Neuron (in vitro differentiated cells): ENCODE data around the gene FBXO40.
A peak's percentile ranks its signal among the peaks of the same experiment; 100 is the strongest.

Experiments
- H2AFZ ChIP-seq: one replicate; pipeline ENCODE4 v1.6.1; 2013; ENCODE audit warnings: low read depth, mild to moderate bottlenecking, inconsistent platforms, low read length, moderate library complexity
- H3K27me3 ChIP-seq: one replicate; pipeline ENCODE4 v1.6.1; 2013; ENCODE audit warnings: low read length; ENCODE audit not compliant: insufficient read depth
- H3K36me3 ChIP-seq: one replicate; pipeline ENCODE4 v1.6.1; 2013; ENCODE audit warnings: low read length; ENCODE audit not compliant: insufficient read depth
- H3K4me1 ChIP-seq: one replicate; pipeline ENCODE4 v1.6.1; 2013; ENCODE audit warnings: low read length; ENCODE audit not compliant: insufficient read depth
- H3K4me3 ChIP-seq: 2 replicates; pipeline ENCODE4 v1.5.1; 2013; ENCODE audit warnings: mild to moderate bottlenecking, low read length, moderate library complexity
- H3K9me3 ChIP-seq: one replicate; pipeline ENCODE4 v1.6.1; 2013; ENCODE audit warnings: low read length

The FBXO40 gene

DNA sequence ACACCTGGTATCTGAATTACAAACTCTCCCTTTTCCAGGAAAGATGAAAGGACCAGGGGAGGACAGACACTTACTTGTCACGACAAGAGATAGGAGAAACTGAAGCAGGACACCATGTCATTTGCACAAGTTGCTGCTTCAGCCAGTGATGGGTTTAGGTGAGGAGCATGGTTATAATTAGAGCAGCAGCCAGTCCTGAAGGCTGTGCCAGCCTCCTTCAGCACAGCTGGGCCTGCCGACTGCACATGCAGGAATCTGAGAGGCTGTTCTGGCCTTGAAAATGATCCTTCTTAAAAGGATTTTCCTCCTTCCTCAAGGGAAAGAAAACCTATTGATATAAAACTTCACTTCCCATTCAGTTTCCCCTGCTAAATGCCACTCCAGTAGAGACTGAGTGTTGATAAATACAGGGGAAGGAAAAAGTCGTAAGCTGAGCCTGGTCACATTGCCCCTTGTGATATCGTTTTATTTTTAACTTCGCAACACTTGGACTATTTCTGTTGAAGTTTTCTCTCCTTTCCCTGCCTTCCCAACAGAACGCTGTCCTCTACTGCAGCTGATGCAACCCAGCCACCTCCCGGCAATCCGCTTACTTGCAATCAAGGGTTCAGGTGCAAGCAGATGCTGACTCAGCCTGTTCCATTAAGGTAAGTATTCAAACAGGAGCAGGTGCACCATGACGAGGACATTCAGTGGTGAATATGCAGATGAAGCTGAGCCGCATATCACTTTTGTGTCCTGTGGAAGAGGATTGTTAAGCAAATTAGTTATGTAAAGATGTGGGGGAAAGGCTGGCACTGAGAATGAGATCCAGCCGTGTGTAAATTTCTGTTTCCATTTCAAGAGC, at the start of gene FBXO40:
Gene FBXO40 (plus strand): TSS at position 524 of the 847 bp plus-strand sequence. CDS start 27,197 bp downstream, outside the sequence.
- Histone ChIP-seq H3K27me3 (peaks cover 13% of the 10 kb centered on the region), H3K36me3 (no peaks in the 10 kb centered on the region), H3K4me3 (no peak within 1 kb of the TSS), H3K9me3 (no peaks in the 10 kb centered on the region), H2AFZ (no peak within 1 kb of the TSS), H3K4me1 (peaks cover 3% of the 10 kb centered on the region)

DNA sequence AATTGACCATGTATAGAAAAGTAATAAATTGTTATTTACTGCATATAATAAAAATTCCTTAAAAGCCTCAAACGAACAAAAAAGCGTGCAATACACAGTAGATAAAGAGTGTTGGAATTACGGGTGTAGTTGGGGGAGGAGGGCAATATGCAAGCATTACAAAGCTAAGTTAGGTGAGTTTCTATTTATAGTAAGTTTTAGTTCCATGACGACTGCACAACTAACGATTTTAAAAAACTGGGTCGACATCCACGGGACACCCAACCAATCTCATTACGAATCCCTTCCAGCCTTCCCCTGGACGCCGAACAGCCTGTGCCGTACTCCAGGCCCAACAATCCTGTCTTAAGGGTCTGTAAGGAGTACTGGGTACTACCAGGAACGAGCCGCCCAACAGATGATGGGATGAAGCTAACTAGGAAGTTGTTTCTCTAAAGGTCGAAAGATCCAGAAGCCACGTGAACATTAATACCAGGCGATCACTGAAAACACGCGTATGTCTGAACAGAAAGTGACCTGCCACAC, 48.1 kb upstream of the FBXO40 start:
- peak overlapping the region; percentile 100 for H2AFZ ChIP-seq
- no peaks in the 10 kb centered on the region for H3K27me3 ChIP-seq
- H3K36me3 ChIP-seq: peaks cover 21% of the 10 kb centered on the region

GRCh38 chr3:121545574-121546455, 47.4 kb upstream of the FBXO40 start, which contains the start of gene POLQ:
TSS of gene POLQ (minus strand) at chr3:121545988. CDS start at chr3:121545877, 111 bp downstream.
- H3K4me1 ChIP-seq: peaks cover 8% of the 10 kb centered on the region
- H3K36me3 ChIP-seq: peaks cover 17% of the 10 kb centered on the region
- peak within 1 kb of the TSS; percentile 100 for H2AFZ ChIP-seq
- H3K27me3 ChIP-seq: no peaks in the 10 kb centered on the region
- peak within 1 kb of the TSS; percentile 83 for H3K4me3 ChIP-seq
- H3K9me3 ChIP-seq: no peaks in the 10 kb centered on the region

More for the DNA sequence above, 48.1 kb upstream of the FBXO40 start:
- Histone ChIP-seq H3K4me3 (peak overlapping the region; percentile 83), H3K4me1 (peaks cover 8% of the 10 kb centered on the region), H3K9me3 (no peaks in the 10 kb centered on the region)

- no peaks in the 10 kb centered on the region for H3K4me1 ChIP-seq
- H3K27me3 ChIP-seq: no peaks in the 10 kb centered on the region
- peak overlapping the region; percentile 1 for H2AFZ ChIP-seq
- no peaks in the 10 kb centered on the region for H3K9me3 ChIP-seq
- H3K36me3 ChIP-seq: no peaks in the 10 kb centered on the region
- H3K4me3 ChIP-seq: no peak overlapping the region
Measured at GRCh38 chr3:121552379-121552778, 40.8 kb upstream of the FBXO40 start.

GRCh38 chr3:121552797-121553196, 40.4 kb upstream of the FBXO40 start:
- H3K27me3 ChIP-seq: no peaks in the 10 kb centered on the region
- no peak overlapping the region for H3K4me3 ChIP-seq
- no peaks in the 10 kb centered on the region for H3K4me1 ChIP-seq
- peak overlapping the region; percentile 1 for H2AFZ ChIP-seq
- no peaks in the 10 kb centered on the region for H3K36me3 ChIP-seq
- no peaks in the 10 kb centered on the region for H3K9me3 ChIP-seq

- Histone ChIP-seq H2AFZ (no peak overlapping the region), H3K36me3 (no peaks in the 10 kb centered on the region), H3K27me3 (no peaks in the 10 kb centered on the region), H3K9me3 (no peaks in the 10 kb centered on the region), H3K4me3 (no peak overlapping the region), H3K4me1 (no peaks in the 10 kb centered on the region)
Measured at GRCh38 chr3:121557426-121557934, 35.7 kb upstream of the FBXO40 start.

- no peak overlapping the region for H3K4me3 ChIP-seq
- no peaks in the 10 kb centered on the region for H3K36me3 ChIP-seq
- no peaks in the 10 kb centered on the region for H3K27me3 ChIP-seq
- H3K4me1 ChIP-seq: no peaks in the 10 kb centered on the region
- no peaks in the 10 kb centered on the region for H3K9me3 ChIP-seq
- no peak overlapping the region for H2AFZ ChIP-seq
Measured at GRCh38 chr3:121562148-121562547, 31.0 kb upstream of the FBXO40 start.

- Histone ChIP-seq H2AFZ (no peak overlapping the region), H3K27me3 (no peaks in the 10 kb centered on the region), H3K9me3 (no peaks in the 10 kb centered on the region), H3K4me3 (no peak overlapping the region), H3K4me1 (no peaks in the 10 kb centered on the region), H3K36me3 (no peaks in the 10 kb centered on the region)
Measured at GRCh38 chr3:121566773-121567172, 26.4 kb upstream of the FBXO40 start.

- Histone ChIP-seq H2AFZ (no peak within 1 kb of the TSS), H3K4me3 (no peak within 1 kb of the TSS), H3K27me3 (no peaks in the 10 kb centered on the region), H3K36me3 (no peaks in the 10 kb centered on the region), H3K4me1 (no peaks in the 10 kb centered on the region), H3K9me3 (no peaks in the 10 kb centered on the region)
Measured at GRCh38 chr3:121567649-121568048, 25.5 kb upstream of the FBXO40 start, which contains the start of gene ARGFX. TSS of gene ARGFX (plus strand) at chr3:121567949. CDS start at chr3:121570714, 2,765 bp downstream.

GRCh38 chr3:121574449-121574848, 18.7 kb upstream of the FBXO40 start:
- no peak overlapping the region for H3K4me3 ChIP-seq
- H3K36me3 ChIP-seq: no peaks in the 10 kb centered on the region
- H3K4me1 ChIP-seq: no peaks in the 10 kb centered on the region
- H2AFZ ChIP-seq: no peak overlapping the region
- H3K27me3 ChIP-seq: no peaks in the 10 kb centered on the region
- no peaks in the 10 kb centered on the region for H3K9me3 ChIP-seq

- Histone ChIP-seq H3K27me3 (peaks cover 6% of the 10 kb centered on the region), H3K9me3 (no peaks in the 10 kb centered on the region), H3K4me3 (no peak overlapping the region), H2AFZ (no peak overlapping the region), H3K4me1 (no peaks in the 10 kb centered on the region), H3K36me3 (no peaks in the 10 kb centered on the region)
Measured at GRCh38 chr3:121581691-121582090, 11.5 kb upstream of the FBXO40 start.

- Histone ChIP-seq H3K4me3 (no peak overlapping the region), H2AFZ (no peak overlapping the region), H3K27me3 (peaks cover 6% of the 10 kb centered on the region), H3K4me1 (no peaks in the 10 kb centered on the region), H3K36me3 (no peaks in the 10 kb centered on the region), H3K9me3 (no peaks in the 10 kb centered on the region)
Measured at GRCh38 chr3:121584418-121584817, 8.8 kb upstream of the FBXO40 start.
